Measurements from ENCODE around the gene FBXL12. TPM values are rescaled to one million over a fixed set of nuclear protein-coding genes. Genes with fewer than 3 reads are reported as not detected.

The FBXL12 gene

Small RNAs within 50 kb of the gene (small RNA-seq; reads per million reads assigned to genes)
- not detected for gene RF00156 (ENCODE audit: low read depth)

Measured in mesenchymal stem cell (in vitro differentiated cells and primary cell).